ENCODE data around the gene ST6GALNAC3.

GRCh38 chr1:76122271-76122670 is 47.7 kb downstream of the ST6GALNAC3 start:
- TF ChIP-seq CTCF (IDR thresholded peaks at IDR 0.05) (no peak), MYC (IDR thresholded peaks at IDR 0.05; ENCODE audit: borderline replicate concordance, low read length) (no peak), CEBPB (IDR thresholded peaks at IDR 0.05) (no peak), BHLHE40 (IDR thresholded peaks at IDR 0.05; ENCODE audit: low read depth, low read length) (no peak), JUNB (IDR thresholded peaks at IDR 0.05) (no peak), POLR2A (IDR thresholded peaks at IDR 0.05; ENCODE audit: low read length) (no peak)

Measured in A549 (cell line).